ENCODE results near the gene CTNNA2. TPM values are rescaled to one million over a fixed set of nuclear protein-coding genes. Genes with fewer than 3 reads are reported as not detected.

The CTNNA2 gene
- total and polyA plus RNA-seq, 8 donors, result 0.08 to 0.56 (median 0.17) TPM; not detected in 2

DNA sequence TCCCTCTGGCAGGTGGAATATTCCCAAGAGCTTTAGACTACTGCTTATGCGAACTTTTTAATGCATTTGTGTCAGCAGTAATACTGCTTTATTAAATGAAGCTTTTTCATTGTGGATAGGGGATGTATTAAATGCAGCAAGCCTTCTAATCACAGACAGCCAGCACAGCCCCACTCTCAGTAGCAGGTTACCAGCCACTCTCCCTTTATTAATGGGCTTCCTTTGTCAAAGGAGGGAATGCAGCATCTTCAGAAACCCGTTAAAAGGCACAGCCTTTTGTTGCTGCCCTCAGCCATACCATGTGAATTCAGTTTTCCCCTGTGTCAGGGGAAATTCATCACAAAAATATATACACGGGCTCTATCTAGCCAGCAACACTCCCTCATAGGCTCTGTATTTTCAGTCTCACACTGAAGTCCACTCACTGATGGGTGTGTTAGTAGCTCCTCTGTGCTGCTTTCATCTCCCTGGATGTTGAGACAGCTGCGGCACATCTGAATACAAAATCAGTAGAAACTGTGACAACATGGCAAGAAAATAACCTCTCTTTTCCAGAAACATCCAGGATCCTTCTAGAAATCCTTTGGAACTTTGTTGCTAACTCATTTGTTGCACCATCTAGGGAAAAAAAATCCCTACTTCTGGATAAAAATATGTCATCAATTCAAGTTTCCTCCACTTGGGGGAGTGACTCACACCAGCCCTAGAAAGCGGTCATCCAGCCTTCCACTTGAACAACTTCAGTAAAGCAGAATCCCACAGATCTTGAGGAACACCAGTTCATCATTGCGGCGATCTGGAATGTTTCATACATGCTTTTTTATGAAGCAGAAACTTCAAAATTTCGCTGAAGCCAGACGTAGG, 743.3 kb downstream of the CTNNA2 start:
- TF ChIP-seq CTCF (IDR thresholded peaks at IDR 0.05), result peak in 1 of 2 donors; percentile 24

DNA sequence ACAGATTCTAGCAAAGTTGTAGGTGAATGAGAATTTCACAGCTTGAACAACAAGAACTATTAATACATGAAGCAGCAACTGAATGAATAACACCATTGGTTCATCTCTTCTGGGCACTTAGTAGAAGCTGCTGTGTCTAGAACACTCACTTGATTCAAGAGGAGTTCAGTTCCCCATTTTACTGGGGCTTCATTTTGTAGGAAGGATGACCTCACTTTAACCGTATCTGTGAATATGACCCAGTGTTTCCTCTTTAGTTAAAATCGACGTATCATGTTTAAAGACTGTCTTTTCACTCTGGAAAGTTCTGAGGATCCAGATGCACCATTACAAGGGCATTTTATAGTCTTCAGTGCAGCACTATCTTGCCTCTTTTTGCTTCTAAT, 743.9 kb downstream of the CTNNA2 start:
- DNase-seq (no peak), ATAC-seq (no peak)
- Histone ChIP-seq H3K36me3 (no peaks in the 10 kb centered on the region), H3K27me3 (no peaks in the 10 kb centered on the region), H3K27ac (no peak overlapping the region), H3K9me3 (no peaks in the 10 kb centered on the region), H3K4me3 (no peak overlapping the region), H3K4me1 (no peaks in the 10 kb centered on the region)
- TF ChIP-seq CTCF (IDR thresholded peaks at IDR 0.05), result no peak
- intact Hi-C loops (cut with DNase I), result no loop called here

More for the DNA sequence above, 743.3 kb downstream of the CTNNA2 start:
- peak in 1 of 4 donors; percentile 12 for DNase-seq
- Histone ChIP-seq H3K27me3 (no peaks in the 10 kb centered on the region), H3K27ac (no peak overlapping the region), H3K4me3 (no peak overlapping the region), H3K4me1 (no peaks in the 10 kb centered on the region), H3K9me3 (no peaks in the 10 kb centered on the region), H3K36me3 (no peaks in the 10 kb centered on the region)
- intact Hi-C loops (cut with DNase I), result no loop called here
- ATAC-seq, result peak; percentile 66

- intact Hi-C loops (cut with DNase I), result no loop called here
- DNase-seq (no peak), ATAC-seq (no peak)
- H3K4me3 ChIP-seq, result no peak overlapping the region
- no peak for TF ChIP-seq CTCF (IDR thresholded peaks at IDR 0.05)
- no peaks in the 10 kb centered on the region for H3K27me3 ChIP-seq
- H3K27ac ChIP-seq, result no peak overlapping the region
- no peaks in the 10 kb centered on the region for H3K36me3 ChIP-seq
- H3K9me3 ChIP-seq, result no peaks in the 10 kb centered on the region
- no peaks in the 10 kb centered on the region for H3K4me1 ChIP-seq
Measured at GRCh38 chr2:80257450-80257849, 744.6 kb downstream of the CTNNA2 start.

DNA sequence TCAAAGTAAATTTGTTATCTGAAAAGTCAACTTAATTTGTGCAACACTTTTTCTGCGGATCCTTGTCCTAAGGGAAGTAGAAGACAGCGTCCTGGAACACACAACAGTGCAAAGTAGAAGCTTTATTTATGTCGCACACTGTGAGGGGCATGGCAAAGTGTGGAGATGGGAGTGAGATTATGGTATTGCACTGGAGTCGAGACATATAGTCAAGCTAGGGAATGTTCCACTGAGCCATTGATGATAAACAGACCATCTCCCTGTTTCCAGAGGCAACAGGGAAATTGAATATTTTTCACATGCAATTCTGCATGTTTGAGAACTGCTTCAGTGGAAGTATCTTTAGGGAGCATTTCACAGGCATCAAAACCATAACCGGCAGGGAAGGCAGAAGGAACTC, 745.5 kb downstream of the CTNNA2 start:
- no peaks in the 10 kb centered on the region for H3K27me3 ChIP-seq
- H3K27ac ChIP-seq, result no peak overlapping the region
- DNase-seq (no peak), ATAC-seq (no peak)
- no peaks in the 10 kb centered on the region for H3K9me3 ChIP-seq
- no peaks in the 10 kb centered on the region for H3K36me3 ChIP-seq
- H3K4me1 ChIP-seq, result no peaks in the 10 kb centered on the region
- TF ChIP-seq CTCF (IDR thresholded peaks at IDR 0.05), result no peak
- intact Hi-C loops (cut with DNase I), result no loop called here
- H3K4me3 ChIP-seq, result no peak overlapping the region

GRCh38 chr2:80258793-80259192, 745.9 kb downstream of the CTNNA2 start:
- DNase-seq (no peak), ATAC-seq (no peak)
- Histone ChIP-seq H3K4me3 (no peak overlapping the region), H3K4me1 (no peaks in the 10 kb centered on the region), H3K27me3 (no peaks in the 10 kb centered on the region), H3K27ac (no peak overlapping the region), H3K9me3 (no peaks in the 10 kb centered on the region), H3K36me3 (no peaks in the 10 kb centered on the region)
- intact Hi-C loops (cut with DNase I), result no loop called here
- TF ChIP-seq CTCF (IDR thresholded peaks at IDR 0.05), result no peak

Measured in left lung (tissue), 10 donors.